Panc1 (cell line): ENCODE data around the gene PABPN1L.

Experiments
- POLR2AphosphoS5 ChIP-seq: IDR thresholded peaks from 2 replicates; pipeline ENCODE4 v1.6.1; 2012; ENCODE audit warnings: mild to moderate bottlenecking, low read depth, low read length, moderate library complexity
- SIN3A ChIP-seq: IDR thresholded peaks from 2 replicates; pipeline ENCODE4 v1.6.1; 2012; ENCODE audit warnings: low read depth, mild to moderate bottlenecking, low read length, moderate library complexity, borderline replicate concordance; ENCODE audit not compliant: insufficient read depth
- TCF7L2 ChIP-seq: IDR thresholded peaks from 2 replicates; pipeline ENCODE4 v1.6.1; 2011; ENCODE audit warnings: mild to moderate bottlenecking, low read depth, low read length, inconsistent platforms
- TF ChIP-seq, protein P1 (sequence below): fragments of 450-650 bp; IDR thresholded peaks from 2 replicates; pipeline ENCODE4 v1.5.1; 2017; ENCODE audit warnings: mild to moderate bottlenecking
- TF ChIP-seq, protein P2 (sequence below), 2 experiments: IDR thresholded peaks; 2 replicates each; pipeline ENCODE4 v1.6.1; 2011 to 2012; ENCODE audit warnings: low read depth in 2 of 2, control low read depth in 1 of 2, low read length in 1 of 2, mild to moderate bottlenecking in 1 of 2, moderate library complexity in 1 of 2; ENCODE audit not compliant: insufficient read depth in 1 of 2

- TF ChIP-seq, protein P1, sequence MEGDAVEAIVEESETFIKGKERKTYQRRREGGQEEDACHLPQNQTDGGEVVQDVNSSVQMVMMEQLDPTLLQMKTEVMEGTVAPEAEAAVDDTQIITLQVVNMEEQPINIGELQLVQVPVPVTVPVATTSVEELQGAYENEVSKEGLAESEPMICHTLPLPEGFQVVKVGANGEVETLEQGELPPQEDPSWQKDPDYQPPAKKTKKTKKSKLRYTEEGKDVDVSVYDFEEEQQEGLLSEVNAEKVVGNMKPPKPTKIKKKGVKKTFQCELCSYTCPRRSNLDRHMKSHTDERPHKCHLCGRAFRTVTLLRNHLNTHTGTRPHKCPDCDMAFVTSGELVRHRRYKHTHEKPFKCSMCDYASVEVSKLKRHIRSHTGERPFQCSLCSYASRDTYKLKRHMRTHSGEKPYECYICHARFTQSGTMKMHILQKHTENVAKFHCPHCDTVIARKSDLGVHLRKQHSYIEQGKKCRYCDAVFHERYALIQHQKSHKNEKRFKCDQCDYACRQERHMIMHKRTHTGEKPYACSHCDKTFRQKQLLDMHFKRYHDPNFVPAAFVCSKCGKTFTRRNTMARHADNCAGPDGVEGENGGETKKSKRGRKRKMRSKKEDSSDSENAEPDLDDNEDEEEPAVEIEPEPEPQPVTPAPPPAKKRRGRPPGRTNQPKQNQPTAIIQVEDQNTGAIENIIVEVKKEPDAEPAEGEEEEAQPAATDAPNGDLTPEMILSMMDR: no peak
- TF ChIP-seq TCF7L2 (no peak), SIN3A (no peak), POLR2AphosphoS5 (no peak)
- TF ChIP-seq, protein P2, sequence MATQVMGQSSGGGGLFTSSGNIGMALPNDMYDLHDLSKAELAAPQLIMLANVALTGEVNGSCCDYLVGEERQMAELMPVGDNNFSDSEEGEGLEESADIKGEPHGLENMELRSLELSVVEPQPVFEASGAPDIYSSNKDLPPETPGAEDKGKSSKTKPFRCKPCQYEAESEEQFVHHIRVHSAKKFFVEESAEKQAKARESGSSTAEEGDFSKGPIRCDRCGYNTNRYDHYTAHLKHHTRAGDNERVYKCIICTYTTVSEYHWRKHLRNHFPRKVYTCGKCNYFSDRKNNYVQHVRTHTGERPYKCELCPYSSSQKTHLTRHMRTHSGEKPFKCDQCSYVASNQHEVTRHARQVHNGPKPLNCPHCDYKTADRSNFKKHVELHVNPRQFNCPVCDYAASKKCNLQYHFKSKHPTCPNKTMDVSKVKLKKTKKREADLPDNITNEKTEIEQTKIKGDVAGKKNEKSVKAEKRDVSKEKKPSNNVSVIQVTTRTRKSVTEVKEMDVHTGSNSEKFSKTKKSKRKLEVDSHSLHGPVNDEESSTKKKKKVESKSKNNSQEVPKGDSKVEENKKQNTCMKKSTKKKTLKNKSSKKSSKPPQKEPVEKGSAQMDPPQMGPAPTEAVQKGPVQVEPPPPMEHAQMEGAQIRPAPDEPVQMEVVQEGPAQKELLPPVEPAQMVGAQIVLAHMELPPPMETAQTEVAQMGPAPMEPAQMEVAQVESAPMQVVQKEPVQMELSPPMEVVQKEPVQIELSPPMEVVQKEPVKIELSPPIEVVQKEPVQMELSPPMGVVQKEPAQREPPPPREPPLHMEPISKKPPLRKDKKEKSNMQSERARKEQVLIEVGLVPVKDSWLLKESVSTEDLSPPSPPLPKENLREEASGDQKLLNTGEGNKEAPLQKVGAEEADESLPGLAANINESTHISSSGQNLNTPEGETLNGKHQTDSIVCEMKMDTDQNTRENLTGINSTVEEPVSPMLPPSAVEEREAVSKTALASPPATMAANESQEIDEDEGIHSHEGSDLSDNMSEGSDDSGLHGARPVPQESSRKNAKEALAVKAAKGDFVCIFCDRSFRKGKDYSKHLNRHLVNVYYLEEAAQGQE (IDR thresholded peaks at IDR 0.05; ENCODE audit: insufficient read depth in 1 of 2, low read depth in 2 of 2, low read length in 1 of 2): no peak
Observed at GRCh38 chr16:88911136-88911945, 44.9 kb upstream of the PABPN1L start.
